ENCODE results near the gene SLC43A1. TPM values are rescaled to one million over a fixed set of nuclear protein-coding genes. Genes with fewer than 3 reads are reported as not detected.

Gene SLC43A1
- total RNA-seq, 1 experiment from 2014 or later, result 27.1 TPM

GRCh38 chr11:57468276-57468675 is 47.2 kb downstream of the SLC43A1 start (continued):
- TF ChIP-seq FOXP4 (CRISPR knock-in tag; IDR thresholded peaks at IDR 0.05) (no peak), ZNF263 (CRISPR knock-in tag; IDR thresholded peaks at IDR 0.05; ENCODE audit: low read depth) (no peak), ELF4 (CRISPR knock-in tag; IDR thresholded peaks at IDR 0.05; ENCODE audit: low read depth) (no peak)

GRCh38 chr11:57467508-57468157 is 47.9 kb downstream of the SLC43A1 start:
- no peak overlapping the region for H3K4me3 Mint-ChIP-seq
- TF ChIP-seq NFE2L1 (CRISPR knock-in tag; IDR thresholded peaks at IDR 0.05) (no peak), SMAD3 (CRISPR knock-in tag; IDR thresholded peaks at IDR 0.05; ENCODE audit: borderline replicate concordance) (no peak), FOXK1 (CRISPR knock-in tag; IDR thresholded peaks at IDR 0.05) (no peak), ZNF532 (CRISPR knock-in tag; IDR thresholded peaks at IDR 0.05; ENCODE audit: borderline replicate concordance) (no peak), RELA (CRISPR knock-in tag; IDR thresholded peaks at IDR 0.05; ENCODE audit: borderline replicate concordance) (0 out of 2 replicates have a peak, but pooled peaks have one; percentile 31), NFATC4 (CRISPR knock-in tag; IDR thresholded peaks at IDR 0.05) (no peak), SMAD4 (CRISPR knock-in tag; IDR thresholded peaks at IDR 0.05) (no peak), JUN (CRISPR knock-in tag; IDR thresholded peaks at IDR 0.05) (no peak), AR (CRISPR knock-in tag; IDR thresholded peaks at IDR 0.05) (no peak), KAT7 (CRISPR knock-in tag; IDR thresholded peaks at IDR 0.05; ENCODE audit: borderline replicate concordance) (0 out of 2 replicates have a peak, but pooled peaks have one; percentile 38), ESRRA (CRISPR knock-in tag; IDR thresholded peaks at IDR 0.05; ENCODE audit: borderline replicate concordance) (no peak), FOXP1 (CRISPR knock-in tag; IDR thresholded peaks at IDR 0.05; ENCODE audit: borderline replicate concordance) (0 out of 2 replicates have a peak, but pooled peaks have one; percentile 42), STAT6 (CRISPR knock-in tag; conservative IDR thresholded peaks at IDR 0.05; ENCODE audit: low read depth) (no peak), ZNF423 (CRISPR knock-in tag; IDR thresholded peaks at IDR 0.05) (no peak), NR1H2 (CRISPR knock-in tag; IDR thresholded peaks at IDR 0.05) (no peak)
- peak; percentile 76 for ATAC-seq

More at GRCh38 chr11:57467508-57468157, 47.9 kb downstream of the SLC43A1 start:
- DNase-seq (ENCODE audit: low spot score), result peak; percentile 48
- Mint-ChIP-seq H3K27me3 (ENCODE audit: low read depth) (peaks cover 17% of the 10 kb centered on the region), H3K4me1 (peaks cover 36% of the 10 kb centered on the region), H3K36me3 (peaks cover 7% of the 10 kb centered on the region), H3K9me3 (no peaks in the 10 kb centered on the region), H3K27ac (peak overlapping the region; percentile 9; the same call in 1 of the 2 replicates)
- ChIA-PET POLR2A (interaction anchor here (0.8 to 1.5 kb wide), 3 partner anchors 16 to 172 kb away, joined by 3 to 4 read pairs (median 3); partner anchors contain the start of gene UBE2L6), CTCF (interaction anchor here (0.9 to 2.6 kb wide), 11 partner anchors 7 to 177 kb away, joined by 3 to 18 read pairs (median 5); partner anchors contain the start of gene RTN4RL2)
